Mesenchymal stem cell (in vitro differentiated cells and primary cell): ENCODE data around the gene SMCR8.

Source experiments
- DNase-seq: peaks from one replicate; pipeline ENCODE4 v3.0.0-alpha.2; 2013
- H2AFZ ChIP-seq: one replicate; pipeline ENCODE4 v1.6.1; 2013; ENCODE audit warnings: low read depth, mild to moderate bottlenecking, control low read depth, inconsistent platforms, low read length, moderate library complexity
- H2AK5ac ChIP-seq: 2 replicates; pipeline ENCODE4 v1.6.1; 2013; ENCODE audit warnings: low read length, moderate library complexity, mild to moderate bottlenecking, inconsistent platforms; ENCODE audit not compliant: severe bottlenecking
- H2BK120ac ChIP-seq: one replicate; pipeline ENCODE4 v1.6.1; 2013; ENCODE audit warnings: low read depth, mild to moderate bottlenecking, inconsistent platforms, low read length, moderate library complexity
- H2BK12ac ChIP-seq, 2 experiments: one replicate each; pipeline ENCODE4 v1.6.1; 2013; ENCODE audit warnings: inconsistent platforms in 2 of 2, low read length in 2 of 2, mild to moderate bottlenecking in 2 of 2, moderate library complexity in 2 of 2, control low read depth in 1 of 2
- H2BK15ac ChIP-seq: one replicate; pipeline ENCODE4 v1.6.1; 2013; ENCODE audit warnings: mild to moderate bottlenecking, low read depth, inconsistent platforms; ENCODE audit not compliant: poor library complexity, severe bottlenecking
- H2BK5ac ChIP-seq: 2 replicates; pipeline ENCODE4 v1.6.1; 2013; ENCODE audit warnings: low read depth, mild to moderate bottlenecking, low read length, control low read depth, inconsistent platforms; ENCODE audit not compliant: poor library complexity, severe bottlenecking
- H3K14ac ChIP-seq, 2 experiments: one replicate each; pipeline ENCODE4 v1.6.1; 2013; ENCODE audit warnings: inconsistent platforms in 2 of 2, low read length in 2 of 2, control low read depth in 1 of 2, mild to moderate bottlenecking in 1 of 2, moderate library complexity in 1 of 2
- H3K18ac ChIP-seq, 2 experiments: one replicate each; pipeline ENCODE4 v1.6.1; 2013; ENCODE audit warnings: inconsistent platforms in 2 of 2, low read length in 2 of 2, control low read depth in 1 of 2, low read depth in 1 of 2, mild to moderate bottlenecking in 1 of 2
- H3K23ac ChIP-seq, 2 experiments: one replicate each; pipeline ENCODE4 v1.6.1; 2013; ENCODE audit warnings: inconsistent platforms in 2 of 2, low read length in 2 of 2, mild to moderate bottlenecking in 2 of 2, moderate library complexity in 2 of 2, control low read depth in 1 of 2
- H3K27ac ChIP-seq: 2 replicates; pipeline ENCODE4 v1.5.1; 2013; ENCODE audit warnings: mild to moderate bottlenecking, moderate library complexity, low read length, control low read depth, inconsistent platforms; ENCODE audit not compliant: poor library complexity, severe bottlenecking
- H3K27me3 ChIP-seq, 2 experiments: 2 replicates each; pipeline versions ENCODE4 v1.6.1 to v1.7.0; 2013; ENCODE audit warnings: low read length in 2 of 2, mild to moderate bottlenecking in 2 of 2, moderate library complexity in 2 of 2, control low read depth in 1 of 2, inconsistent platforms in 1 of 2; ENCODE audit not compliant: control insufficient read depth in 1 of 2, insufficient read depth in 1 of 2
- H3K36me3 ChIP-seq, 2 experiments: 2 replicates each; pipeline versions ENCODE4 v1.6.1 to v1.7.0; 2013; ENCODE audit warnings: low read length in 2 of 2, control low read depth in 1 of 2, inconsistent platforms in 1 of 2, low read depth in 1 of 2, mild to moderate bottlenecking in 1 of 2; ENCODE audit not compliant: insufficient read depth in 2 of 2, control insufficient read depth in 1 of 2
- H3K4ac ChIP-seq, 2 experiments: one replicate each; pipeline ENCODE4 v1.6.1; 2013; ENCODE audit warnings: inconsistent platforms in 2 of 2, low read length in 2 of 2, mild to moderate bottlenecking in 2 of 2, moderate library complexity in 2 of 2, control low read depth in 1 of 2, low read depth in 1 of 2
- H3K4me1 ChIP-seq: 2 replicates; pipeline ENCODE4 v1.6.1; 2013; ENCODE audit warnings: low read depth, low read length, control low read depth; ENCODE audit not compliant: control insufficient read depth, insufficient read depth
- H3K4me2 ChIP-seq: 2 replicates; pipeline ENCODE4 v1.6.1; 2013; ENCODE audit warnings: low read length, mild to moderate bottlenecking, inconsistent platforms; ENCODE audit not compliant: poor library complexity, severe bottlenecking
- H3K4me3 ChIP-seq, 2 experiments: 2 replicates each; pipeline versions ENCODE4 v1.5.1 to v1.7.0; 2013; ENCODE audit warnings: low read length in 2 of 2, mild to moderate bottlenecking in 2 of 2, control low read depth in 1 of 2, low read depth in 1 of 2; ENCODE audit not compliant: insufficient read depth in 1 of 2
- H3K79me1 ChIP-seq: replicated peaks from 2 replicates; pipeline ENCODE4 v1.6.1; 2013; ENCODE audit warnings: mild to moderate bottlenecking, control low read depth, low read length, inconsistent platforms; ENCODE audit not compliant: poor library complexity, severe bottlenecking
- H3K9ac ChIP-seq: 2 replicates; pipeline ENCODE4 v1.7.0; 2013; ENCODE audit warnings: mild to moderate bottlenecking, low read length, moderate library complexity
- H3K9me3 ChIP-seq: 2 replicates; pipeline ENCODE4 v1.7.0; 2013; ENCODE audit warnings: mild to moderate bottlenecking, low read length; ENCODE audit not compliant: control insufficient read depth
- H4K8ac ChIP-seq: one replicate; pipeline ENCODE4 v1.6.1; 2013; ENCODE audit warnings: inconsistent platforms, mild to moderate bottlenecking, low read length, moderate library complexity
- H4K91ac ChIP-seq: one replicate; pipeline ENCODE4 v1.6.1; 2013; ENCODE audit warnings: mild to moderate bottlenecking, low read length, inconsistent platforms
- WGBS: methylation state at CpG from one replicate; pipeline ENCODE4 v1.1.7; 2013; ENCODE audit warnings: mixed read lengths; 5-methylcytosine and 5-hydroxymethylcytosine counted together

The SMCR8 gene

DNA sequence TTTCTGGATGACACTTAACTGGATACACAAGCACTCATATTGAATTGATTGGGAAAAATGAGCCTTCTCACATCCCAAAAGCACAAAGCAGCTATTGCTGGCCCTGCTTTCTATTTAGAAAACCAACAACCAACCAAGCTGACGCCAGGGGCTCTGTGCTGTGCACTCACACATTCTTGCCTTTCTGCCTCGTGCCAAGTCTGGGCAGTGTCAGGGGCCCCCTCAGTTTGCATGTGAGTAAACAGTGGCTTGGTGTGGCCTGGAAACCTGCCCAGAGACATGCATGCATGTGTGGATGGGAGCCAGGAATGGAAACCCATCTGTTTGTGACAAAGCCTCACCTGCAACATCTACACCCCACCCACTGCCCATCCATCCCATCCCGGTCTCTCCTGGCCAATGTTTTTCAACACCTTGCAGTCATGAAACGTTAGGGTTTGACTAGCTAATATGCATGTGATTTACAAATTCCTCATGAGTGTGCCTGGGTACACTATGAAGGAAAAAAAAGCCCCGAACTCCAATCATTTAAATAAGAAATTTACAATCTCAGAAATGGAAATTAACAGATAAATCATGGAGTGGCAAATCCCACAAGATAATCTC, 34.2 kb upstream of the SMCR8 start:
- Histone ChIP-seq H3K4me2 (no peak overlapping the region), H2AK5ac (no peak overlapping the region), H3K9ac (no peak overlapping the region), H3K23ac (no peak overlapping the region), H3K27me3 (no peaks in the 10 kb centered on the region), H3K18ac (no peak overlapping the region), H3K36me3 (peaks cover 76 to 87% of the 10 kb centered on the region in 2 experiments), H3K27ac (no peak overlapping the region), H3K4ac (no peak overlapping the region), H2BK5ac (no peak overlapping the region), H3K4me3 (no peak overlapping the region), H2BK120ac (no peak overlapping the region), H3K4me1 (no peaks in the 10 kb centered on the region), H2AFZ (no peak overlapping the region), H4K91ac (no peak overlapping the region), H4K8ac (no peak overlapping the region), H3K79me1 (peaks cover 31% of the 10 kb centered on the region), H2BK15ac (no peak overlapping the region), H2BK12ac (no peak overlapping the region), H3K9me3 (no peaks in the 10 kb centered on the region), H3K14ac (no peak overlapping the region)
- 79% methylated on average over 2 of the region's 5 CpGs for WGBS
- no peak for DNase-seq

DNA sequence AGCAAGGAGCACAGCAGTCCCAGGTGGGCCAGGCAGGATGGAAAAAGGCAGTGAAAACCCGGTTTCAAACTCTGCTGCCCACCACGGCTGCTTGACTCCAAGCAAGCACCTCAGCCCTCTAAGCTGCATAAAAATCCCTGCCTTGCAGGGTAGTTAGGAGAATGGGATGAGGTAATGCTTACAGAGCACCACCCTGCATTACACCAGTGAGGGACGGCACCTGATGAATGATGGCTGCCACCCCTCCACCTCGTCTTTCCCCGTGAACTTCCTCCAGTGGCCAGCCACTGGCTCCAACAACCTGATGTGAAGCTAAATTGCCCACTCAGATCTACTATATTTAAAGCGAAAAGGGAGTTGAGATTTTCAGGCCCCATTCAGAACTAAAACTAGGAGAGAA, 33.3 kb upstream of the SMCR8 start:
- Histone ChIP-seq H2BK15ac (no peak overlapping the region), H2BK12ac (no peak overlapping the region), H3K4me2 (no peak overlapping the region), H3K9ac (no peak overlapping the region), H3K27ac (no peak overlapping the region), H3K14ac (no peak overlapping the region), H3K79me1 (peaks cover 25% of the 10 kb centered on the region), H3K4me1 (no peaks in the 10 kb centered on the region), H4K91ac (no peak overlapping the region), H3K18ac (no peak overlapping the region), H3K36me3 (peaks cover 69 to 83% of the 10 kb centered on the region in 2 experiments), H3K9me3 (no peaks in the 10 kb centered on the region), H2AK5ac (no peak overlapping the region), H3K27me3 (no peaks in the 10 kb centered on the region), H4K8ac (no peak overlapping the region), H2AFZ (no peak overlapping the region), H2BK120ac (no peak overlapping the region), H3K4ac (no peak overlapping the region), H3K4me3 (no peak overlapping the region), H2BK5ac (no peak overlapping the region), H3K23ac (no peak overlapping the region)
- no peak for DNase-seq
- WGBS = 96% methylated on average over 5 of the region's 6 CpGs

DNA sequence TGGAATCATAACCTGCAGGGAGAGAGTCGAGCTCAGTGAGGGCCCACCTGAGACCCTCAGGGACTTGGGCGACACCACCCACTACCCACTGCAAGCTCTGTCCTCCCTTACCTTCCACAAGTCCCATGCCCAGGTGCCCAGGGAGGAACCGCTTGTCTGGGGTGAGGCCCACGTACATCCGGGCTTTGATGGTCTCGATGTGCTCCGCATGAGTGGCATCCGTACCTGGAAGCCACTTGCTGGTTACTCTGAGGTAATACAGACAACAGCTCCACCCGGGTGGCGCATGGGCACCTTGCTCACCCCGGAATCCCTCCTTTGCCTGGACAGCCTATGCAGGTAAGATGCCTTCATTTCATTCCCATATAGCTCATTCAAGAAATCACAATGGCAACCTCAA, 29.8 kb upstream of the SMCR8 start:
- Histone ChIP-seq H3K9ac (no peak overlapping the region), H2BK15ac (no peak overlapping the region), H2AFZ (no peak overlapping the region), H3K4me1 (no peaks in the 10 kb centered on the region), H2AK5ac (no peak overlapping the region), H3K9me3 (no peaks in the 10 kb centered on the region), H3K4me2 (no peak overlapping the region), H3K27me3 (no peaks in the 10 kb centered on the region), H3K23ac (no peak overlapping the region), H2BK120ac (no peak overlapping the region), H3K14ac (no peak overlapping the region), H3K36me3 (peaks cover 59 to 83% of the 10 kb centered on the region in 2 experiments), H4K91ac (no peak overlapping the region), H3K4me3 (no peak overlapping the region), H2BK12ac (no peak overlapping the region), H3K27ac (no peak overlapping the region), H4K8ac (no peak overlapping the region), H3K18ac (no peak overlapping the region), H3K79me1 (peaks cover 16% of the 10 kb centered on the region), H3K4ac (no peak overlapping the region), H2BK5ac (no peak overlapping the region)
- WGBS = 97% methylated on average over 11 of the region's 11 CpGs
- DNase-seq = no peak

DNA sequence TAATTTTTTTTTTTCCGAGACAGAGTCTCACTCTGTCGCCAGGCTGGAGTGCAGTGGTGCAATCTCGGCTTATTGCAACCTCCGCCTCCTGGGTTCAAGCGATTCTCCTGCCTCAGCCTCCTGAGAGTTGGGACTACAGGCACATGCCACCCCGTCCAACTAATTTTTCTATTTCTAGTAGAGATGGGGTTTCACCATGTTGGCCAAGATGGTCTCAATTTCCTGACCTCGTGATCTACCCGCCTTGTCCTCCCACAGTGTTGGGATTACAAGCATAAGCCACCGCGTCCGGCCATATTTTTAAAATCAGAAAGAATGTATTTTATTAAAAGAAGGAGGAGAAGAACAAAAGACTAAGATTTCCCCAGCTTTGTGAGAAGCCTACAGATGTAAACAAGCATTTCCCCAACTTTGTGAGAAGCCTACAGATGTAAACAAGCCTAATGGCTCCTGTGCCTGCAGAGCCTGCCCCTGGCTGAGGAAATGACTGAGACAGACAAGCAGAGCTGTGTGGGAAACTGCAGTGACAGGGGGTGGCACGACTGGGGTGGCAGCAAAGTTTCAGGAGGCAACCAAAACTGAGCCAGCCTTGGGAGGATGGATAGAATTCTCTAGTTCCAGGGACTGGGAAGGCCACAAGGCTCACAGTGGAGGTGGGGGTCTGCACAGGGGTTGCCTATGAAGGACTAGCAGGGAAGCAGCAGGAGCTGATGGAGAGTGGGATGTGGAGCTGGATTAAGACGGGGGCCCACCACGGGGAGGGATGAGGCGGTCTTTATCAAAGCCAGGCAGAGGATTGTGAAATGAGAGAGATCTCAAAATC, 23.2 kb upstream of the SMCR8 start:
- Histone ChIP-seq H3K14ac (no peak overlapping the region), H2AK5ac (no peak overlapping the region), H4K91ac (no peak overlapping the region), H2BK5ac (no peak overlapping the region), H3K4me1 (no peaks in the 10 kb centered on the region), H3K36me3 (peaks cover 52 to 72% of the 10 kb centered on the region in 2 experiments), H2BK12ac (no peak overlapping the region), H3K18ac (no peak overlapping the region), H3K79me1 (peaks cover 10% of the 10 kb centered on the region), H3K4me3 (no peak overlapping the region), H2AFZ (no peak overlapping the region), H3K4me2 (no peak overlapping the region), H3K23ac (no peak overlapping the region), H2BK15ac (no peak overlapping the region), H2BK120ac (no peak overlapping the region), H4K8ac (no peak overlapping the region), H3K27me3 (no peaks in the 10 kb centered on the region), H3K9me3 (no peaks in the 10 kb centered on the region), H3K27ac (no peak overlapping the region), H3K4ac (no peak overlapping the region), H3K9ac (no peak overlapping the region)
- 97% methylated on average over 9 of the region's 15 CpGs for WGBS
- no peak for DNase-seq
